GM21528 (cell line): ENCODE data around the gene PRKCA.

ENCODE experiments used
- ATAC-seq: cut with Tn5 transposase; IDR thresholded peaks from one replicate; pipeline ENCODE4 v1.9.1; 2021; ENCODE audit warnings: mild to moderate bottlenecking, moderate library complexity; ENCODE audit not compliant: unreplicated experiment, low FRiP score

The PRKCA gene

DNA sequence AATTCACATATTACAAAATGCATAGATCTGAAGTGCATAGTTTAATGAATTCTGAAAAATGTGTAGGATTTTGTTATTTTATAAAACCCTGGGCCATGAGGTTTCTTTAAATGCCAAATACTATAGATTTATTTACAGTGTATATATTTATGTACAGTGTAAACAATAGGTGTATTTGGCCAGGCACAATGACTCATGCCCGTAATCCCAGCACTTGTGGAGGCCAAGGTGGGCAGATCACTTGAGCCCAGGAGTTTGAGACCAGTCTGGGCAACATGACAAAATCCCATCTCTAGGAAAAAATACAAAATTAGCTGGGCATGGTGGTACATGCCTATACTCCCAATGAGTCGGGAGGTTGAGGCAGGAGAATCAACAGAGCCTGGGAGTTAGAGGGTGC is 249.4 kb downstream of the PRKCA start:
- ATAC-seq: no peak

DNA sequence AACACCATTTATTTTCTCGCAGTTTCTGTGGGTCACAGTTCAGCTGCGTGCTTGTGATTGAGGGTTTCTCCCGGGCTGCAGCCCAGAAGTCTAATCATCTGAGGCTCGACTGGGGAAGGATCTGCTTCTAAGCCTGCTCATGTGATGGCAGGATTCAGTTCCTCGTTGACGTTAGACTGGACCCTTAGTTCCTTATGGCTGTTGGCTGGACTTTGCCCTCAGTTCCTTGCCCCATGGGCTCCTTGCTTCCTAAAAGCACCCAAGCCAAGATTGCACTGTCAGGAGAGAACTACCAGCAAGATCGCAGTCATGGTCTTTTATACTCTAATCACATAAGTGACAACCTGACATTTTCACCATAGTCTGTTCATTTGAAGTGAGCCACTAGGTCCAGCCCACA is 250.0 kb downstream of the PRKCA start:
- ATAC-seq: no peak

DNA sequence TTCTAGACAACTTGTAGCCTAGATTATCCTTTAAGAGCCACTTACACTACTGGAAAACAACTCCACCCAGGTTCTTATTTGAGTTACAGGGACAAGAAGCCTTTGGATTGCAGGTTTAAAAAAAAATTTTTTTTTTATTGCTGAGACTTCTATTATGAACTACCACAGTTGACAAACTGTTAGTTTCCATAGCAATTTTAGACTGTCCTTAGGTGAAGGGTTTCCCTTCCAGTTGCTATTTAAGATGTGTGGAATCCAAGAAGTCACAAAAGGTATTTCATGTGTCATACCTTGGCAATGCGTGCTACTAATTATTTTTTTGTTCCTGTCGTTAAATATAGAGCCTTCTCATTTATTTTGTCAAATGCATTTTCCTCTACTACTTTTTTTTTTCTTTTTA is 253.2 kb downstream of the PRKCA start:
- no peak for ATAC-seq

DNA sequence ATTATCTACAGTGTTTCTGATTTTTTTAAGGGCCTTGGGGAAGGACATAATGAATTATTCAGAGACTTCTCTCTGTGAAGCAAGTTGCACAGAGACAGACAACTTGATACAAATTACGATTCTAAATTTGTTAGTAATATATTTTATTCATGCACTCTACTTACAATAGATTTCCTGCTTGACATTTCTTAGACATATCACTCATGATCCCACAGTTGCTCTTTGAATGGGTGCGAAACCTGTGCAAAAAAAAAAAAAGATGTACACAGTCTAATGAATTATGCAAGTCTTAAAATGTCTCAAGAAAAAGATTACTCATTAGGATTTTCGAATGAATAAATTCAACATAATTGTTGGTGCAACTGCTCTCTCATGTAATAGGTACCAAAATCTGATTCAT is 254.8 kb downstream of the PRKCA start:
- no peak for ATAC-seq

DNA sequence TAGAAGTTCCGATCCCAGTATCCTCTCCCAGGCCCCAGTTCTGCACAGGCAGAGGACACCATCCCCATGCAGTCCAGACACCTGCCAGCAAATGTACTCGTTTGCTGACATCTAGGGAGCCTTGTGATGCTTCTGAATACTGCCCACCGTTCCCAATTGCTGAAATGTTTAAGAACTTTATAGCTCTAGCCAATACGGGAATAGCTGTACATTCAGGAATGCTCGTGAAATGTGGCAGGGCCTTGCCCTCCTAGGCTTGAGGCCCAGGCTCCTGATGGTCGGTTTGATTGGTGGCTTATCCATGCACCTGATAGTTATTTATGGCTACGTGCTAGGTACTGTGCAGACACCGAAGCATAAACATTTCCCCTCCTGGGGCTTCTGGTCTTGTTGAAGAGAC is 255.5 kb downstream of the PRKCA start:
- ATAC-seq: no peak

- no peak for ATAC-seq
These were observed 258.3 kb downstream of the PRKCA start for GRCh38 chr17:66560691-66561090.

- ATAC-seq: no peak
These were observed 259.7 kb downstream of the PRKCA start for GRCh38 chr17:66562119-66562518.

GRCh38 chr17:66564992-66565465 is 262.6 kb downstream of the PRKCA start:
- no peak for ATAC-seq

DNA sequence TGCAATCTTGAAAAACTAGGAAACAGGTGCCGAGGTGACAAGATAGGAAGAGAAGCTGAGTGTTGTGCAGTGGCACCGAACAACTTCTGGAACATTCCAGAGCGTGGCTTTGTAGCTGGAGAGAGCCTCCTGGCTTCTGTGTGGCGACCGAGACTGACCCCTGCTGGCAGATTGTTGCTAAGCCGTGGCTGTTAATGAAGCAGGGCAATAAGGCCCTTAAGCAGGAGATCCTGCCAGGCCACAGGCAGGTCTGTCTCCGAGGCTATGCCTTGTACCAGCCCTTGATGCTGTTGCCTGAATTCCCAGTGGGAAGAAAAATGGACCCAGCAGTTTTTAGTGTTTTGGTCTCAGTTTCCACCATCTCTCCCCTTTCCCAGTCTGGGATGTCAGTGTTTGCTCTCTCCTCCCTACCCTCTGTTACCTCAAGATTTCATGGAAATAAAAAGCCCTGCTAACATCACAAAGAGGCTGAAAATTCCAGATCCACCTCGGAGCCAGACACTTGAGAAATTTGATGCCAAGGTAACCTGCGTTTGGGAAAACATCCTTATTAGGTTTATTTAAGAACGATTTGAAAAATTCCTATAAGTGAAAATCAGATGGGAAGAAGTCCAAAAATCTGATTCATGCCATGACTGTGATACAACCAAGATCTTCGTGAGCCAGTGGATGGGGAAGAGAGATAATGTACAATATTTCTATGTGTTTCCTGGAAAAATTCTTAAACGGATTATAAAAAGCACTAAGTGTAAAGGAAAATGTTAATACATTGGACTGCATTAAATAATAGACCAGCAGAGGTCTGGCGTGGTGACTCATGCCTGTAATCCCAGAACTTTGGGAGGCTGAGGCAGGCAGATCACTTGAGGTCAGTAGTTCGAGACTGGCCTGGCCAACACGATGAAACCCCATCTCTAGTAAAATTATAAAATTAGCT is 265.1 kb downstream of the PRKCA start:
- peak; percentile 68 for ATAC-seq

GRCh38 chr17:66569572-66569971 is 267.2 kb downstream of the PRKCA start:
- no peak for ATAC-seq

DNA sequence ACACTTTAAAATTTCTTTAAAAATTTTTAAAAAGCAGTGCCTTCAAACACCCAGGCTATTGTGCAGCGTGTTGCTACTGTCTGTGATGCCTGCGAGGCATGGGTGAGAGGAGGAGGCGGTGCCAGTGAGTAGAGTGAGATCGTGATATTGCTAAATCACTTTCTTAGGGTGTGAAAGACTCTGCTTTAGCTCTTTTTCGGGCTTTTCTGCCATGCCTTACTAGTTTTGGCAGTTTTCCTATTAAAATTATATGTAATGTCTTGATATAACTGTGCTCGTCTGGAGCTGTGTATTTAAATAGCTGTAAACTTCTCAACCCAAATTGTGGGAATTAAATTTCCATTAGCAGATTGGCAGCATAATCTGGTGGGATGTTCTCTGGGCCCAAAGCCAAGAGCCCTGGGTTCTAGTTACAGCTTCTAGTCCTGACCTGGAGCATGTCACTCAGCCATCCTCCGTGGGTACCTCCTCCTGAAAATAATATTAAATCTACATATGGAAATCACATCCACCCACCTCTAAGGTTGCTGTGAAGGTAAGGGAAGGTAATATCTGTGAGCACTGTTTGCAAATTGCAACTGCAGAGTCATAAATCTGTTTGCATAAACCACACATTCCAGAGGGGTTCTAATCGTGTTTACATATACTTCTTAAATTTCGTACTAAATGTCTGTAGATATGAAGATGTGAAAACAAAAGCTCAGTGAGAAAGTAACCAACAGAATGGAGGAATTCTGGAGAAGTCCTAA is 268.2 kb downstream of the PRKCA start:
- no peak for ATAC-seq

DNA sequence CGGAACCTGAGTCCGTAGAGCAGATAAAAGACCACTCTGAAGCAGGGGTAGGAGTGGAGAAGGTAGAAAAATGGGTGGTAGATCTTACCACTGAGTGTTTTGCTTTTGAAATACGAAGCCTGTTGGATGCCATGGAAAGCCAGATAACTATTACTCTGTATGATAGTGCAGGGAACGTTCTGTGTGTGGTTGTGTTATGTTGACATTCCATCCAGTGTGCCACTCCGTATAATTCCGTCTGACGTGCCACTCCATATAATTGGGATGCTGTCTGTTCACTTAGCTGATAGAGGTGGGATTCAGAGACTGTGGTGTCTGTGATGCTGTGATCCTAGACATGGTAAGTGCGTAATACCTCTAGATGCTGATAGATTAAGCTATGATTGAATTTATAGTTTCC is 269.3 kb downstream of the PRKCA start:
- ATAC-seq: no peak

DNA sequence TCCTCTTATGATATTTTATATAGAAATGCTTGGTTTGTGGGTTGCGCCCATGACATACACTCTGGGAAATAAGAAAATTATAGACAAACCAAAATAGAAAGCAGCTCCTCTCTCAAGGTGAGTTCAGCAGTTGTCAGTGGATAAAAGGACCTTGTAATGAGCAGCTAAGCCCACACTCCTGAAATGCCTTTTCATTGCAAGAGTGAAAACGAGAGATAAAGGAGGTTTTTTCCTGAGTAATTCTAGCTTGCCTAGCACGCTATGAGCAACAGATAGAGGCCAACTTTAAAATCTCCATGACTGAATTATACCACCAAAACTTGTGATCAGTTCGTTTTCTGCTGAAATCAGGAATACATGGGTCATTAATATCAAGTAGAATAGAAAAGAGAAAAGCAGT is 270.7 kb downstream of the PRKCA start:
- no peak for ATAC-seq

DNA sequence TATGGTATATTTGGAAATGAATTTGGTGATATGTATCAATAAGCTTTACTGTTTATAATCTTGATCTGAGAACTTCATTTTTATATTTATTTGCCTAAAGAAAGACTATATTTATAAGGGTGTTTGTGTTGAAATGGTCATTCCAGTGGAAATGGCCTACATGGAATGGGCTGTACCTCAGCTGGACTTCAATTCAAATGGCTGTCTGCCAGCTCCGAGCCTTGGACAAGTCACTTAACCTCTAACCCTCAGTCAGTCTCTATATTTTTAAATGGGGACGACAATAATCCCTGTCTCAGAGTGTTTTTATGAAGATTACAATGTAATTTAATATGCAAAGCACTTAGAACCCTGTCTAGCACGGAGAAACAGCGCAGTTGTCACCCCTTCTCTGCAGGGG is 271.7 kb downstream of the PRKCA start:
- no peak for ATAC-seq

DNA sequence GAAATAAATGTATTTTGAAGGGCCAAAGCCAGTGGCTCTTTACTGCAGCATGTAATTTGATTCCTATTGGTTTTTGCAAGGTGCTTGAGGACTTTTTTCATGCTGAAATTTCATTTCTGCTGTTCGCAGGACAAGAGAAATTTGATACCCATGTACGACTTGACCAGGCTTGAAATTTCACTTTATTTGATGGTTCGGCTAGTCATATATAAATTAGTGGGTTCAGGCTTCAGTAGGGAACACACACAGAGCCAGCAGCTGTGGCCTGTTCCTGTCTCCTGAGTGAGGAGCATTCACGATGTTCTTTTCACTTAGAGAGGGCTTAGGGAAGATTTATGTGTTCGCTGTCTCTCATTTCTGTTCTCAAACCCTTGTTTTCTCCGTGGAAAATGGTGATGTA is 274.1 kb downstream of the PRKCA start:
- ATAC-seq: no peak

DNA sequence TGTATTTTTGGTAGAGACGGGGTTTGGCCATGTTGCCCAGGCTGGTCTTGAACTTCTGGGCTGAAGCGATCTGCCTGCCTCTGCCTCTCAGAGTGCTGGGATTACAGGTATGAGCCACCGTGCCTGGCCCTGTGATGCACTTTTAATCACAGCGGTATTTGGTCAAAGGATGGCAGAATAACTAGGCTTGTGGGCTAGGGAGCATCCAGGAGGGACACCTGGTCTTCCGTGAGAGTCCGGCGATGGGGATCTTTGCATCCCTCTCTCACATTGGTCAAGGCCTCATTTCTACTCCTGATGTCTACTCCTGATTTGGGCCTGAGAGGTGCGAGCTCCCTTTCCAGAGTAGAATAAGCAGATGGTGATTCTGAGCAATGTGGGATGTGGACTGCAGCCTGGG is 274.6 kb downstream of the PRKCA start:
- ATAC-seq: no peak

DNA sequence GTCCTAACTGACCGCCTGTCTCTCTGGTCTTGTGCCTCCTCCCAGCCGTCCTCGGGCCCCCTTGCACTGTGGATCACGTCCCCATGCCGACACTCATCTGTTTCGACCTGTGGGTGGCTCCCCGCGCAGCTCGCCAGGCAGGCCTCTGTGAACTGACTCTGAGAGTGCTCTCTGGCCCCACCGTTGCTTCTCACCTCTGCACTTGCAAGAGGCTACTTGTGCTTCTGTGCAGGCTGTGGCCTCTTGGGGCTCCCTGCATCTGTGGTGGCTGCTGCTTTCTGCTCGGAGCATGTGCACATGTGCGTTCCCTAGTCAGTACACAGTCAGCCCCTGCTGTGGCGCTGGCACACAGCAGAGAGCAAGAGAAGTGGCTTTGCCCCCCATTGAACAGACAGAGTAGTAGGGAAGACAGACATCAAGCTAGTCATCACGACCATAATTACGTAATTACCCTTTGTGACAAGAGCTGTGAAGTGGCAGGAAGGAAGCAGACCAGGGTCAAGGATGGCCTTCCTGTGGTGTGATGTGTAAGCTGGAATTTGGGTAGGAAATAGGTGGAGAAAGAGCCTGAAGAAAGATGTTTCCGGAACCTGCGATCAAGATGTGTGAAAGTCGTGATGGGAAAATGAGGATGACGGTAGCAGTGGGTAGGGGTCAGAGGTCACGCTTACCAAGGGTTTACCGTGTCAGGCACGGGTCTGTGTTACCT is 276.5 kb downstream of the PRKCA start:
- no peak for ATAC-seq

DNA sequence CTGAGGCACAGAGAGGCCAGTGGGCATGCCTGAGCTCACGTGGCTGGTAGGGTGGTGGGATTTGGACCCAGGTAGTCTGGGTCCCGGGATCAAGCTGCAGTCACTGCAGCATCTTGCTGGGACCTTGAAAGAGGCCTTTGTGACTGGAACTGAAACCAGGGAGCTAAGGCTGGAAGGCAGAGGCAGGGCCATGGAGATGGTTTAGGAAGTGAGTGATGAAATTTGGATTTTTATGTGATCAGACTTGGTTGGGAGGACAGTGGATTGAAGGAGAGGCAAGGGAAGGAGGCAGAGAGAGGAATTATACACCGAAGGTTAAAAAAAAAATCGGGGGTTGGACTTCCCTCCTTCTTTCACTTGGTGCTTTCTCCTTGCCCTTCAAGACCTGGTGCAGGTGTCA is 277.1 kb downstream of the PRKCA start:
- ATAC-seq: no peak

DNA sequence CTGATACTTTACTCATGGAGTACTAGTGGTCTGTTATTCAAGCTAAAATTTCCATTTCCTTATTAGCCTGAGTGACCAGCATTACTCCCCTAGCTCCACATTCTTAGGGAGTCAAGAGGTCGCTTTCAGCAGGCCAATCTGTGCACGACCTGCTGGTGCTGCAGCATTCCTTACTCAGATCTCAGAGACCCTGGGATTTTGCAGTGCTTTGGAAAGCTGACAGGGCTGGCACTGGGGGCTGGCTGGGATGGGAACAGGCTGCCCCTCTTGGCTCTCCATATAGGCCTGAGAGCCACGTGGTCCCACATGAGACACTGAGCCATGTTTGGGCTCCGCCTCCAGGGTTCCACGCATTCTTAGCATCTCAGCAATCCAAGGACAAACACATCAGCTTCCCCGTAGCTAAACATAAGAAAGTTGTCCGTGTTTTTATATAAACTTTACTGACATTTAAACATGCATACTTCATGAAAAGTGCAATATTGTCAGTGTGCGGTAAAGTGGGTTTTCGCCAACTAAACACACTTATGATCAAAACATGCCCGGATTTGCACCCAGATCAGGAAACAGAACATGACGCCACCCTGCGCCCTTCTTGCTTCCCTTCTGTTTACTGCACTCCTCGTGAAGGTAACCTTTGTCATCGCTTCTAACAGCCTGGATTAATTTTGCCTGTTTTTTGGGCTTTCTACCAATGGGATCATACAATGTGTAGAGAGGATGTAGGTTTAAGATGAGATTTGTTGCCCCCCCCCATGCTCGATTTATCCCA is 278.0 kb downstream of the PRKCA start:
- ATAC-seq: no peak

- ATAC-seq: no peak
These were observed 278.6 kb downstream of the PRKCA start for GRCh38 chr17:66580956-66581391.
